ENCODE results near the gene GLYATL1.

The GLYATL1 gene

GRCh38 chr11:58939277-58939676, at the start of gene GLYATL1:
Gene GLYATL1 (plus strand): TSS chr11:58939488. CDS start chr11:58947088, 7,600 bp downstream.
- no peak for DNase-seq (ENCODE audit: low spot score)

GRCh38 chr11:58893899-58894298, 45.4 kb upstream of the GLYATL1 start:
- no peak for DNase-seq (ENCODE audit: low spot score)

DNA sequence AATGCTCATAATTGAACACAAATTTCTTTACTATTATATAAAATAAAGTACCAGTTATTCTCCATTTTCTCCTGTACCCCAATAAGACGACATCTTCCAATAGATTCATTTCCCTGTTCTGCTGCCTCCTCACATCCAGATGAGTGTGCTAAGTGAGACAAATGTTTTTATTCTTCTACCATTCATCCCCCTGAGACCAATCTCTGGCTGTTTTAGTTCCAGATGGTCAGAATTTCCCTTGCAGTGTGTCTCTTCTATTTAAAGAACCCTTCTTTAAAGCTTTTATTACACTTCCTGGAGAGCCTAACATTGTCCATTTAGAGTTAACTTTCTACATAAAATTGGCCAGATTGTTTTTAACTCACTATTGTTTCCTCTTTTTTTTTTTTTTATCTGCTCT, 41.2 kb upstream of the GLYATL1 start:
- no peak for DNase-seq (ENCODE audit: low spot score)

- DNase-seq (ENCODE audit: low spot score): peak; percentile 31
These were observed 38.5 kb upstream of the GLYATL1 start for GRCh38 chr11:58900479-58901420.

GRCh38 chr11:58902881-58903280, 36.4 kb upstream of the GLYATL1 start:
- DNase-seq (ENCODE audit: low spot score): no peak

GRCh38 chr11:58905011-58905720, 34.1 kb upstream of the GLYATL1 start:
- DNase-seq (ENCODE audit: low spot score): no peak

DNA sequence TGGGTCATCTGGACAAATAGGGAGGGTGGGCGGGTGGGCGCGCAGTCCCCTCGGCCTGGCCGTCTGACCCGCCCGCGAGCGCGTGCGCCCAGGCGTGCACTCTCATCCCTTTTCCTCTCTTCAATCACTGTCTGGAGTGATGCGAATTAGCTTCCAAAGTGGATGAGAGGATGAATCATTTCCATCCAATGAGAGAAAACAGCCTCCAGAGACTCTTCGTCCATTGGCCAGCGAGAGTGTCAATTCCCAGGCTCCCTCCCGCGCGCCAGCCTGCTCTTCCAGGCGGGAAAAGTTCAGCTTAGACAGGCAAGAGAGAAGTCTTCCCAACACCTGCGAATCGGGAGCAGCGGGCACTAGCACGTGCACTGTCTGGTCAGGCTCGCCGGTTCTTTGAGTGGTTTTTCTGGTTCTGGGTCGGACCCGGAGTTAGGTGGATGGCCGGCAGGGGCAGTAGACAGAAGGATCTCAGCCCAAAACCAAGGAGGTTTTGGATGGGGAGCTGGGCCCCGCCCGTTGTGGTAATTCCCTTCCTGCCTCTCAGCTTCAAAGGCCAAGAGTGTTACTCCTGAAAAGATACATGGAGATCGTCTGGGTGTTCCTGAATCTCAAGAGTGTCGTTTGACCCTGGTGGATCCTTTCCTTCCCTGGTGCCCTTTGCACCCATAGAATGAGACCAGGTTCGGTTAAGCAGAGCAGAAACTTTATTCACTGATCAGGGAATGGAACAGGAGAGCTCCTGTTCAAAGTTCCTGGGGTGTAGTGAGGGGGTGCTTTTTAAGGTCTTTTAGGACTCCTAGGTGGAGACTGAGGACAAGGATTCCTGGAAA, 33.4 kb upstream of the GLYATL1 start:
- no peak for DNase-seq (ENCODE audit: low spot score)

GRCh38 chr11:58907780-58908179, 31.5 kb upstream of the GLYATL1 start:
- DNase-seq (ENCODE audit: low spot score): no peak

GRCh38 chr11:58912124-58912523, 27.2 kb upstream of the GLYATL1 start:
- no peak for DNase-seq (ENCODE audit: low spot score)

GRCh38 chr11:58913685-58914084, 25.6 kb upstream of the GLYATL1 start:
- DNase-seq (ENCODE audit: low spot score): no peak

- no peak for DNase-seq (ENCODE audit: low spot score)
These were observed 24.3 kb upstream of the GLYATL1 start for GRCh38 chr11:58914821-58915543.

GRCh38 chr11:58916637-58917036, 22.7 kb upstream of the GLYATL1 start:
- no peak for DNase-seq (ENCODE audit: low spot score)

DNA sequence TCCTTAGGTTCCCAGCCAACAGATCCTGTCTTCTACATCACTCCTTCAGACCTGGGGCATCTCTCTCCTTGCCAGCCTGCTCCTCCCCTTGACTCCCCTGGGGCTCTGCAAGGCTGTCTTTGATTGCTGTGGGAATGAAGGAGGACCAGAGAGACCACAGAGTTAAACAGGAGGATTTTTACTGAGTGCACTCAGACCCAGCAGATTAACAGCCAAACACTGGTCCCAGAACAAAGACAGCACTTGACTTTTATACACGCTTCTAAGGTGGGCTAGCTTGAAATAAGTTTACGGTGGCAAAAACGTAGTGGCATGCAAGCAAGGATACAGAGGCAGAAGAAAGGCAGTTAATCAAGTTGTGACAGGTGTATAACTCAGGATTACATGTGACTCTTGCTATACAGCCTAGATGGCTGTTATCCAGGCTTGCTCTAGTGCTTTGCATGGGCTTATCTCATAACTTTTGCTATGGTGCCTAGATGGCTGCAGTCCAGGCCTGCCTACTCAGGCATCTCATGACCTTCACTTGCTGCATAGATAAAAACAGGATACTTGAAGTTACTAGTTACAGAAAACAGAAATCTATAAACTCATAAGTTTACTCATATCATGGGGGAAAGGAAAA, 22.0 kb upstream of the GLYATL1 start:
- no peak for DNase-seq (ENCODE audit: low spot score)

GRCh38 chr11:58919561-58919960, 19.7 kb upstream of the GLYATL1 start:
- DNase-seq (ENCODE audit: low spot score): no peak

GRCh38 chr11:58919980-58920379, 19.3 kb upstream of the GLYATL1 start:
- DNase-seq (ENCODE audit: low spot score): no peak

- no peak for DNase-seq (ENCODE audit: low spot score)
These were observed 17.4 kb upstream of the GLYATL1 start for GRCh38 chr11:58921778-58922390.

DNA sequence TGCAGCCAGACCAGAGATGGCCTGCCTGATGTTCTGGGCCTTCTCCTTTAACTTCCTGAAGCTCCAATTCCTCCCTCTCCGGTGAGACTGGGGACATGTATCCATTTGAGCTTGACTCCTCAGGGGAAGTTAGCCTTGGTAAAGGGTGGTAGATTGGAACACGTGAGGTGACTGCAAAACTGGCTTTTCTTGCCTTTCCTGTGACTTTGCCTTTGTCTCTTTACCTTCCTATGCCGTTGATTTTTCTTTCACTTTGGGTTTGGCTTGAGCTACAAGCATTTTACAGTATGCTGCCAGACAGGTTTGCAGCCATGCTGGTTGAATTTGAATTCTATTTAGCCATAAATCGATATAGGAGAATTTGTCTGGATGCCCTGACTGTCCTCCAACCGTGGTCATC, 16.8 kb upstream of the GLYATL1 start:
- DNase-seq (ENCODE audit: low spot score): no peak

- DNase-seq (ENCODE audit: low spot score): peak; percentile 33
These were observed 15.9 kb upstream of the GLYATL1 start for GRCh38 chr11:58923300-58923788.

- no peak for DNase-seq (ENCODE audit: low spot score)
These were observed 15.1 kb upstream of the GLYATL1 start for GRCh38 chr11:58924230-58924629.

GRCh38 chr11:58926251-58926650, 13.0 kb upstream of the GLYATL1 start:
- no peak for DNase-seq (ENCODE audit: low spot score)

DNA sequence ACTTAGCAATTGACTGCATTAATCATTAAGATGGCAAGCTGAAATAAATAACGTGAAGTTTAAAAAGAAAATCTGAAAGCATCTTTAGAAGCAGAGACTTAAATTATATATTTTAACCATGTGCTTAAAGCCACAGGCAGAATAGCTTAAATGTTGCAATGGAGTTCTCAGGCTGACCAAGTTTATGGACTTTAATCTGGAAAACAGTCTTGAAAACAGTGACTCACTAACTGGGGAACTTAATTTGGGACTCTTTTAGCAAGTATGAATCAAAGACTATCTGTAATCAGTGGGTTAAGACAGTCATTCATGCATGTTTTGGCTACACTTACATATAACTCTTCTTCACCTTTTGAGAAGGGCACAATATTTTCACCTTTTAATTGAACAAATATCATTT, 12.6 kb upstream of the GLYATL1 start:
- DNase-seq (ENCODE audit: low spot score): no peak

All from activated CD4-positive, alpha-beta T cell treated with anti-CD3 and anti-CD28 coated beads, Interleukin-2, Interleukin-4, amounts not matched to agents 100 ng/mL and 50 ng/mL, durations not matched to agents 16 hours and 8 hours (primary cell).